ENCODE results near the gene LRRC63. TPM values are rescaled to one million over a fixed set of nuclear protein-coding genes. Genes with fewer than 3 reads are reported as not detected.

LRRC63 gene
- total and polyA plus RNA-seq, 2 donors (not counting 3 experiments of a cell fraction or from before 2014, with no cell fraction given) = 0.04 TPM; not detected in 1

DNA sequence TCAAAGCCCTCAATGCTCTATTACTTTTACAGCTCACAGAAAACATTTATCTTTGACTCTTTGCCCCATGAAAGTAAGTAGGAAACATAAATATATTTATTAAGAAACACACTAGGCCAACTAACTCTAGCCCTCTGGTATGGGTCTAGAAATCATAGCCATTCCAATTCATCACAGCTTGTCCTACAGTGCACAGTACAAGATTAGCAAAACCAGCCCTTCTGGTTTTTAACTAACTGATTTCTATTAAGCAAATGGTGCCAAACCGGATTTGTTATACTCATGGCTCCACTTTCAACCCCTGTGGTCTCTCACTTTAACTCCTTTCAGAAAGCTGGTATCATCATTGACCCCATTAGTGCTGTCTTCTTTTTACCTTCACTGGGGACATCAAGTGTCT lies 5.6 kb upstream of the LRRC63 start:
- H3K9me1 ChIP-seq (replicated peaks; ENCODE audit: control insufficient read depth, extremely low read depth, insufficient read depth, low read length) = no peaks in the 10 kb centered on the region
- no peak for TF ChIP-seq EZH2 (IDR thresholded peaks at IDR 0.05; ENCODE audit: borderline replicate concordance, low read depth, low read length, severe bottlenecking)
- TF ChIP-seq GATA2 (IDR thresholded peaks at IDR 0.05; ENCODE audit: insufficient read depth, insufficient read length, low read depth, low read length) = no peak
- TF ChIP-seq, protein P1, sequence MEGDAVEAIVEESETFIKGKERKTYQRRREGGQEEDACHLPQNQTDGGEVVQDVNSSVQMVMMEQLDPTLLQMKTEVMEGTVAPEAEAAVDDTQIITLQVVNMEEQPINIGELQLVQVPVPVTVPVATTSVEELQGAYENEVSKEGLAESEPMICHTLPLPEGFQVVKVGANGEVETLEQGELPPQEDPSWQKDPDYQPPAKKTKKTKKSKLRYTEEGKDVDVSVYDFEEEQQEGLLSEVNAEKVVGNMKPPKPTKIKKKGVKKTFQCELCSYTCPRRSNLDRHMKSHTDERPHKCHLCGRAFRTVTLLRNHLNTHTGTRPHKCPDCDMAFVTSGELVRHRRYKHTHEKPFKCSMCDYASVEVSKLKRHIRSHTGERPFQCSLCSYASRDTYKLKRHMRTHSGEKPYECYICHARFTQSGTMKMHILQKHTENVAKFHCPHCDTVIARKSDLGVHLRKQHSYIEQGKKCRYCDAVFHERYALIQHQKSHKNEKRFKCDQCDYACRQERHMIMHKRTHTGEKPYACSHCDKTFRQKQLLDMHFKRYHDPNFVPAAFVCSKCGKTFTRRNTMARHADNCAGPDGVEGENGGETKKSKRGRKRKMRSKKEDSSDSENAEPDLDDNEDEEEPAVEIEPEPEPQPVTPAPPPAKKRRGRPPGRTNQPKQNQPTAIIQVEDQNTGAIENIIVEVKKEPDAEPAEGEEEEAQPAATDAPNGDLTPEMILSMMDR (IDR thresholded peaks at IDR 0.05; ENCODE audit: extremely low read depth in 1 of 2, insufficient read depth in 1 of 2, low read depth in 1 of 2, low read length in 2 of 2) = no peak
- no peak for TF ChIP-seq FOS (IDR thresholded peaks at IDR 0.05; ENCODE audit: borderline replicate concordance, insufficient read depth, low read length)
- TF ChIP-seq, protein P2, sequence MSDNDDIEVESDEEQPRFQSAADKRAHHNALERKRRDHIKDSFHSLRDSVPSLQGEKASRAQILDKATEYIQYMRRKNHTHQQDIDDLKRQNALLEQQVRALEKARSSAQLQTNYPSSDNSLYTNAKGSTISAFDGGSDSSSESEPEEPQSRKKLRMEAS (IDR thresholded peaks at IDR 0.05; ENCODE audit: insufficient read depth, insufficient read length) = no peak
- no peak for TF ChIP-seq MYC (IDR thresholded peaks at IDR 0.05; ENCODE audit: low read depth, low read length)
- no peak for TF ChIP-seq POLR2AphosphoS5 (IDR thresholded peaks at IDR 0.05; ENCODE audit: insufficient read depth, low read depth, low read length)
- POLR2A ChIA-PET = no interaction called here
- no peaks in the 10 kb centered on the region for H4K20me1 ChIP-seq (replicated peaks; ENCODE audit: control insufficient read depth, extremely low read depth, insufficient read depth, low read length)
- no TSS peak for BruUV-seq (replicated peaks)
- no peaks in the 10 kb centered on the region for H3K4me1 ChIP-seq (ENCODE audit: control insufficient read depth, extremely low read depth, insufficient read depth, low read length)
- peaks cover 7 to 21% of the 10 kb centered on the region in 2 experiments for H3K27me3 ChIP-seq (ENCODE audit: control insufficient read depth in 2 of 2, insufficient read depth in 2 of 2, low read length in 2 of 2)
- H3K27ac ChIP-seq (ENCODE audit: insufficient read depth, low read depth, low read length) = no peak overlapping the region
- no peaks in the 10 kb centered on the region for H3K9me3 ChIP-seq (replicated peaks; ENCODE audit: control insufficient read depth, insufficient read depth, low read length)
- H3K4me3 ChIP-seq (replicated peaks in 1 of 3; ENCODE audit: insufficient read depth in 1 of 3, low read depth in 1 of 3, low read length in 3 of 3) = no peak overlapping the region
- DNase-seq (ENCODE audit: low read depth, low spot score) = no peak
- no peak overlapping the region for H3K9ac ChIP-seq (replicated peaks; ENCODE audit: extremely low read depth, insufficient read depth, low read length)
- H3K4me2 ChIP-seq (ENCODE audit: insufficient read depth, low read length) = no peak overlapping the region
- intact Hi-C loops (cut with micrococcal nuclease) (no loop called here), dilution Hi-C loops (cut with MboI; ENCODE audit: extremely low pct_ligation_motif_present, low sequenced_read_pairs) (no loop called here)
- no peak for FAIRE-seq
- H2AFZ ChIP-seq (ENCODE audit: low read depth, low read length) = no peak overlapping the region
- CTCF ChIA-PET = no interaction called here
- H3K36me3 ChIP-seq (ENCODE audit: control insufficient read depth in 2 of 2, extremely low read depth in 1 of 2, insufficient read depth in 2 of 2, low read length in 2 of 2) = no peaks in the 10 kb centered on the region
- no peaks in the 10 kb centered on the region for H3K79me2 ChIP-seq (ENCODE audit: control insufficient read depth, insufficient read depth, low read length)
